HG03457 (cell line): ENCODE data around the gene TPPP.
"Not testable (repeated sequence)": the region's sequence is repeated elsewhere in the genome, so short reads cannot be mapped to it uniquely, and the experiment has no call there.

Experiments
- ATAC-seq: cut with Tn5 transposase; IDR thresholded peaks from one replicate; pipeline ENCODE4 v1.9.1; 2021; ENCODE audit warnings: moderate number of reproducible peaks; ENCODE audit not compliant: unreplicated experiment

The TPPP gene

DNA sequence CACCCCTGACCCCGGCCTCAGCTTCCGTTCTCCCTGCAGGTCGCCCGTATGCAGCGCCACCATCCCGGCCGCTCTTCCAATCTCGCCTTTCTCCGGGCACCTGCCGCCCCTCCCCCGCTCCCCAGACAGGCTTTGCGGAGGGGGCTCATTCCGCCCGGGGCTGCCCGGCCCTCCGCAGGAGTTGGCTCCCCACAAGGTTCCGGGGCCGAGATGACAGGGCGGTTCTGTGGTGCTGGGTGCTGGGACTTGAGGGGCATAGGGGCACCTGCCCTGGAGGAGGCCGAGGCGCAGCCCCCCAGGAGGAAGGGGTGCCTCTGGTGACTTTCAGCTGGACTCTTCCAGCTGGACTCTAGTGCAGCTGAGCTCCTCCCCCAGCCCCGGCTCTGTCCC, 885 bp upstream of the TPPP start:
- not testable (repeated sequence) for ATAC-seq

- not testable (repeated sequence) for ATAC-seq
Observed at GRCh38 chr5:692529-693041, 567 bp downstream of the TPPP start.

GRCh38 chr5:691817-692528, 1.2 kb downstream of the TPPP start:
- no peak for ATAC-seq

DNA sequence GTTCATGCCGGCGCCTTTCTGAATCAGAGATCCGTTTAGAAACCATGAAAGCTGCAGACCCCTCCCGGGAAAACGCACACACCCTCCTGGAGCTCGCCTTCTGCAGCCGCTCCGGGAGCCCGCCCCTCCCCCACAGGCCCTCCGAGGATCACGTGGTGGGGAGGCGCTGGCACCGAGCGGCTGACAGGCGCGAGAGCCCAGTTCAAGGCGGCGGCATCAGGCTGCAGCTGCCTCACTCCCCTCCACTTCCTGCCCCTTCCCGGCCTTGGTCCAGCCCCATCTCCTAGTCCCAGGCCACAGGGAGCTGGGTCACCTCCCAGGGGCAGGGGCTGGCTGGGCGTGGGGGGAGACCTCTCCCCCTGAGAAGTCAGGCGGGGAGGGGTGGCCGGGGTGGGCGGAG, 2.1 kb downstream of the TPPP start:
- ATAC-seq, result not testable (repeated sequence)

- not testable (repeated sequence) for ATAC-seq
Observed at GRCh38 chr5:690293-690692, 2.9 kb downstream of the TPPP start.

DNA sequence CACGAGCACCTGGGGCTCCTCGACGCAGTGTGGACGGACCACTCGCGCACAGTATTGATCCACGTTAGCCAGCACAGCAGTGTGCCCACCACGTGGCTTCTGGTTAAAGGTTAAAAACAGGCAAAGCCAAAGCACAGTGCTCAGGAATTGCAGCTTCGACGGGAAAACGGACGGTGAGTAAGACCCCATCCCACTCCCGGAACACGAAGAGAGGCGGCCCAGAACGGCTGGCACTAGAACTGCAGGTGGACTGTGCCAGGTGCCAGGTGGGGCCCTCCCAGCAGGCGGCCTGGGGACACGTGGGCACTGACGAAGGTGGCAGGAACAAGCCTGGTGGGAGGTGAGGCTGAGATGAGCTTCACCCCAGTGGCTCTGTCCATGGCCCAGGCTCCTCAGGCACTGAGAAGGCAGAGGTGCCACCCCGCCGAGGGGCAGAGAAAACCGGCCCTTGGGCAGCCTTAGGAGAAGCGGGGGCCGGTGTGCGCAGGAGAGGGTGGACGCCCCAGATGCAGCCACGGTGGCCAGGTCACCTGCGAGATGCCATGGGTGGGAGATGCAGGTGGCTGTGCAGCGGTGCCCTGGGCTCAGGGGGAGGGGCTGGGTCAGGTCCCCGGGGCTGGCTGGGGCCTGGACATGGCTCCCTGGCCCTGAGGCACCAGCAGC, 4.7 kb downstream of the TPPP start:
- ATAC-seq, result not testable (repeated sequence)

DNA sequence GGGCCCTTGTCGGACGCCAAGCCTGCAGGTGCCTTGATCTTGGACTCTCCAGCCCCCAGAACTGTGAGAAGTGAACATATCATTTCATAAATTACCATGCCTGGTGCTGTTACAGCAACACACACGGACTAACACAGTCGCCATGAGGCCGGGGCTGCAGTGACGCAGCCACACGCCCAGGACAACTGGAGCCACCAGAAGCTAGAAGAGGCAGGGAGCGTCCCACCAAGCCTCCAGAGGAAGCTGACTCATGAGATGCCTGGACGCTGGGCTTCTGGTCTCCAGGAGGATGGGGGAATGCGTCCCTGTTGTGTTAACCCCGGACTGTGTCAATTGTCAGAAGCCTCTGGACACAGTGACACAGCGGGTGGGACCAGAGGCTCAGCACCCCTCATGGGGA, 6.2 kb downstream of the TPPP start:
- ATAC-seq, result not testable (repeated sequence)

- ATAC-seq, result not testable (repeated sequence)
Observed at GRCh38 chr5:686172-686523, 7.0 kb downstream of the TPPP start.

DNA sequence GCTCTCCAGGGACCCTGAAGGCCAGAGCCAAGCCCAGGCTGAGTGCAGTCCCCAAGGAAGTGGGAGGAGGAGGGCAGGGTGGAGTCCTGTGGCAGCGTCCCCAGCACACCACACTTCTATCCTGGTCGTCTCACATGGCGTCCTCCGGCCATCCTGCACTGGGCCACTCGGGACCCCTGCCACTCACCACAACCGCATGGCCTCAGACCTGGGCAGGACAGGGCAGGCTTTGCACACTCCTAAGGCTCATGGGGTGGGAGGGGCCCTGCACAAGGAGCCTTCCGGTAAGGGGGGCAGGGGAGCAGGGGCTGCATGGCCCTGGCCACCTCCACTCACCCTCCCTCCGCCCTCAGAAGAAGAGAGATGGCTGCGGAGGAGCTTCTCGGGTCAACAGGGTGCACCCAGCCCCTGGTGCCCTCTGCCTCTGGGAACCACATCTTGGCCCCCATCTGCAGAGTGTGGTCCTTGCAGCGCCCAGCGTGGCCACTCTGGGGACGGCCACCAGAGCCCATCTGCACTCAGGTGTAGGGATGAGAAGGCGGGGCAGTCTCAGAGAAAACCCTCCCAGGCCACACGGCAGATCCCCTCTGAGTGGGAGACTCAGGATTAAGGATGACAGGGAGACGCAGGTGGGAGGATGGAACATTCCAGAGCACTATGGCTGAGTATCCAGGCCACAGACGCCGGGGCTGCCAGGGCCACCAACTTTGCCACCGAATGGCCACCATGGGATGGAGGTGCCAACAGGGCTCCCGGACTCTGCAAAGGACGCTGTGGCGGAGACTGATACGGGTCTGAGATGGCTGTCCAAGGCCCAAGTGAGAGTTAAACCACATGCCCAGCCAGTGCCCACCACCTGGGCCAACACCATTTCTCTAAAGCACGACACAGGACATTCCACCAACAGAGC, 7.6 kb downstream of the TPPP start:
- no peak for ATAC-seq

GRCh38 chr5:684751-685216, 8.4 kb downstream of the TPPP start:
- no peak for ATAC-seq

- no peak for ATAC-seq
Observed at GRCh38 chr5:683551-684481, 9.3 kb downstream of the TPPP start.

GRCh38 chr5:682651-683358, 10.3 kb downstream of the TPPP start:
- not testable (repeated sequence) for ATAC-seq

DNA sequence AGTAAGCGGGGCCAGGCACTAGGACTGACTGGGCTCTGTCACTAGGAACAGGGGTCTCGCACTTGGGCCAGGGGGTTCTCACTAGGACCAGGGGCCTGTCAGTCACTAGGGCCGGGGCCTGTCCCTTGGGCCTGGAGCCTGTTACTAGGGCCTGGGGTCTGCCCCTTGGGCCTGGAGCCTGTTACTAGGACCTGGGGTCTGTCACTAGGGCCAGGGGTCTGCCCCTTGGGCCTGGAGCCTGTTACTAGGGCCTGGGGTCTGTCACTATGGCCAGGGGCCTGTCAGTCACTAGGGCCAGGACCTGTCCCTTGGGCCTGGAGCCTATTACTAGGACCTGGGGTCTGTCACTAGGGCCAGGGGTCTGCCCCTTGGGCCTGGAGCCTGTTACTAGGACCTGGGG, 10.9 kb downstream of the TPPP start:
- not testable (repeated sequence) for ATAC-seq

DNA sequence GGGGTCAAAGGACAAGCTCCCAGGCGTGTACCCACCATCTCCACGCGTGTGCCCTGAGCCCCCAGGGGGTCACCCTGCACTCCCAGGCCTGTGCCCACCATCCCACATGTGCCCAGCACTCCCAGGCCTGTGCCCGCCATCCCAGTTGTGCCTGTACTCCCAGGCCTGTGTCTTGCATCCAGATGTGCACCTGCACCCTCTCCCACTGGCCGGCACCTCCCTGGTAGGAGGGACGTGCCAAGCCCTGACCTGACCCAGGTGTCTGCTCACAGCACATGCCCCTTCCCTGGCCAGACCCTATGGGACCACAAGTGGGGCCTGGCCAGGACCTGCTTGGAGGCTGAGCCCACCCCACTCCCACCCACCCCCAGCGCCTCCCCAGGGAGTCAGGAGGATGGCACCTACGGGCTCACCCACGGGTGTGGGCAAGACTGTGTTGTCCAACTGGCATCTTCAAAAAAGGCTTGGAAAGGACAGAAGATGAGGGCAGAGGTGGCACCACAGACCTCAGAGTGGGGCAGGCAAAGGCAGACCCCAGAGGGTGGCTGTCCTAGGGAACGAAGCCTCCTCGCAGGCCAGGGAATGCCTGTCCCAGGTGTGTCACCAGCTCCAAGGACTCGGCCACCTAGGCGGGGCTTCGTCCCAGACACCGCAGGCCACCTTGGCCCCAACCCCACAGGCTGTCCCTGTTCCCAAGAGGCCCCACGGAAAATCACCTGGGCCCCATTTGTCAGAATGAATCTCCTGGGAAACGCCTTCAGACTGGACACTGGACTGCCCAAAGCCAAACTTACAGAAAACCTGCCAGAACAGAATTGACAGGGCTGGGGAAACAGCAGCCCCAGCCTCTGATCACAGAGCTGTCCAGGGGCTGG, 11.6 kb downstream of the TPPP start:
- ATAC-seq, result not testable (repeated sequence)

GRCh38 chr5:680836-681235, 12.3 kb downstream of the TPPP start:
- ATAC-seq, result not testable (repeated sequence)

- ATAC-seq, result not testable (repeated sequence)
Observed at GRCh38 chr5:680118-680795, 12.9 kb downstream of the TPPP start.

DNA sequence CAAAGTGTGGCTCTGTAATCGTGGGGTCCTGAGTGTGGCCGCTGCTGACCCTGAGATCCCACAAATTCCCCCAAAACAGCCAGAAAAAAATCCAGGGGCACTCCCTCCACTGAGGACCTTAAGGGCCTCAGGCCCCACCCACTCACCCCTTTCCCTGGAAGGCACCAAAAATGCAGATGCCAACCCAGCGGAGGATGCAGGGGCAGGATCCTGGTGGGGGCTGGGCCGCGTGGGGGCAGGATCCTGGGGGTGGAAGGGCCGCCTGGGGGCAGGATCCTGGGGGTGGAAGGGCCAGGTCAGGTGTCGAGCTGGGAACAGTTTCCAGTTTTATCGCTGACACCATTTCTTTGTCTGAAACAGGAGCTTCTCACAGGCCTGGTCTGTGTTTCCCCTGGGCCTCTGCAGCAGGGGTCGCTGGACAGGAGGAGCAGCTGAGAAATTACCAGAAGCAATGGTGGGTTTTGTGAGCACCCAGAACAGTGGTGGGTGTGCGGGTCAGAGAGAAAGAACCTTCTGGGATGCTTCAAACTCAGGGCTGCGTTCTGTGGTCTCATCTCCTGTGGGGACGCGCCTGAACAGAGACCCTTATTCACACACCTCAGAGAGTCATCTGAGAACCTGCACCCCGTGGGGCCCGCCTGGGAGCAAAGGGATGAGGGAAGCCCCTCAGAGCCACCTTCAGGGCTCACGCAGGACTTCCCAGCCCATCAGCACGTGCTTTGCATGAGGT, 13.8 kb downstream of the TPPP start:
- not testable (repeated sequence) for ATAC-seq
